Activated CD8-positive, alpha-beta memory T cell treated with anti-CD3 and anti-CD28 coated beads, Interleukin-2, amount 50 U/mL, for 1 hour (primary cell): ENCODE results near the gene SAE1.

ENCODE experiments used
- DNase-seq: peaks from one replicate; pipeline ENCODE4 v3.0.0-alpha.2; 2020; ENCODE audit errors: extremely low read depth

The SAE1 gene

GRCh38 chr19:47106821-47107201, 23.8 kb upstream of the SAE1 start:
- no peak for DNase-seq

- no peak for DNase-seq
Observed at GRCh38 chr19:47107202-47107952, 23.3 kb upstream of the SAE1 start.

GRCh38 chr19:47107953-47108746, 22.5 kb upstream of the SAE1 start:
- DNase-seq = no peak

- no peak for DNase-seq
Observed at GRCh38 chr19:47109177-47109540, 21.5 kb upstream of the SAE1 start.

GRCh38 chr19:47109541-47110375, 20.9 kb upstream of the SAE1 start:
- no peak for DNase-seq

- DNase-seq = no peak
Observed at GRCh38 chr19:47110521-47111005, 20.1 kb upstream of the SAE1 start.

GRCh38 chr19:47111006-47111621, 19.5 kb upstream of the SAE1 start:
- DNase-seq = no peak

GRCh38 chr19:47111682-47112165, 18.9 kb upstream of the SAE1 start:
- no peak for DNase-seq

GRCh38 chr19:47112166-47112996, 18.3 kb upstream of the SAE1 start:
- peak; percentile 85 for DNase-seq

GRCh38 chr19:47112997-47113849, 17.4 kb upstream of the SAE1 start, which contains the start of gene ZC3H4:
Gene ZC3H4 (minus strand): TSS chr19:47113776. CDS start chr19:47112584, 1,192 bp downstream.
- peak; percentile 97 for DNase-seq

- no peak for DNase-seq
Observed at GRCh38 chr19:47113850-47114651, 16.6 kb upstream of the SAE1 start.

GRCh38 chr19:47120470-47121067, 10.1 kb upstream of the SAE1 start:
- no peak for DNase-seq

- no peak for DNase-seq
Observed at GRCh38 chr19:47122359-47123335, 8.0 kb upstream of the SAE1 start.

GRCh38 chr19:47123406-47123805, 7.2 kb upstream of the SAE1 start:
- DNase-seq = no peak

GRCh38 chr19:47124937-47125668, 5.5 kb upstream of the SAE1 start:
- no peak for DNase-seq

- no peak for DNase-seq
Observed at GRCh38 chr19:47125669-47125938, 5.0 kb upstream of the SAE1 start.

GRCh38 chr19:47129579-47129978, 1.1 kb upstream of the SAE1 start:
- DNase-seq = no peak
